Measurements from ENCODE around the gene CACNA1C.

The CACNA1C gene

DNA sequence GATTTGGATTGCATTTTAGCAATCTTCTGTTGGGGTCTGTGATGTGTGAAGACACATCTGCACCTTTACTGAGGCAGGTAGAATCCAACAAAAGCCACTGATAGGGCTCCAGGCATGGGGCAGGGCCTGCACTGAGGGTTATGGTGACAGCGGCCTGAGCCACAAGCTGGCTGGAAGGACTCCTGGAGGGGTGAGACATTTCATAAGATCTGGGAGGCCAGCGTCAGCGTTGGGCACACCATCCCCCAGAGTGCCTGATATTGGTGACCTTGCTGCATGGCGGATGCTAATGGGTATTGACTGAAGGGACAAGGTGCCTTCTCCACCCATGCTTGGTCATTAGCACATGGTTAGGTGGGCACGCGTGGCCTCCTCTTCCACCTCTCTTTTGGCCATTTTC, 187.6 kb downstream of the CACNA1C start:
- no peak for FAIRE-seq
- no peak for DNase-seq (ENCODE audit: insufficient read length, low spot score)

GRCh38 chr12:2240984-2241383, 188.2 kb downstream of the CACNA1C start:
- DNase-seq (ENCODE audit: insufficient read length, low spot score) (no peak), FAIRE-seq (no peak)

More for the DNA sequence above, 187.6 kb downstream of the CACNA1C start:
- TF ChIP-seq CTCF (IDR thresholded peaks at IDR 0.05; ENCODE audit: insufficient read depth, missing control alignments) = no peak

DNA sequence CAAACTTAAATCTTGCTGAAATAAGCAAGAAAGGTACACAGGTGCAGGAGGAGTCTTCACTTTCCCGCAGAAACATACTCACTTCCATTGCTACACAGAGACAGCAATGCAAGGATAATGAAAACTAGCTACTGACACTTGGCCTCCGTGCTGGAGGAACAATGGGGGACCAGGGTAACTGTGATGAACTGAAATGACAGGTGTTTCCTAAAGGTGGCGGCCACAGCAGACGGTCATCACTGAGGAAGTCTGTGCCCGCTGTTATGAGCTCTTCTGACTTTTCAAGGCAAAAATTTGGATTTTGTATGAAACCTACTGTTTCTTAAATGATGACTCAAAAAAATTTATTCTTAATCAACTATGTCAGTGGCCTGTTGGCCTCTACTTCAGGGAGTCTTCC, 189.4 kb downstream of the CACNA1C start:
- DNase-seq (ENCODE audit: insufficient read length, low spot score) (no peak), FAIRE-seq (no peak)
- TF ChIP-seq CTCF (IDR thresholded peaks at IDR 0.05; ENCODE audit: insufficient read depth, missing control alignments) = no peak

More at GRCh38 chr12:2240984-2241383, 188.2 kb downstream of the CACNA1C start:
- no peak for TF ChIP-seq CTCF (IDR thresholded peaks at IDR 0.05; ENCODE audit: insufficient read depth, missing control alignments)

- FAIRE-seq (no peak), DNase-seq (ENCODE audit: insufficient read length, low spot score) (no peak)
- no peak for TF ChIP-seq CTCF (IDR thresholded peaks at IDR 0.05; ENCODE audit: insufficient read depth, missing control alignments)
Measured at GRCh38 chr12:2242816-2243215, 190.0 kb downstream of the CACNA1C start.

GRCh38 chr12:2243275-2243674, 190.5 kb downstream of the CACNA1C start:
- FAIRE-seq (no peak), DNase-seq (ENCODE audit: insufficient read length, low spot score) (no peak)
- no peak for TF ChIP-seq CTCF (IDR thresholded peaks at IDR 0.05; ENCODE audit: insufficient read depth, missing control alignments)

- TF ChIP-seq CTCF (IDR thresholded peaks at IDR 0.05; ENCODE audit: insufficient read depth, missing control alignments) = no peak
- DNase-seq (ENCODE audit: insufficient read length, low spot score) (no peak), FAIRE-seq (no peak)
Measured at GRCh38 chr12:2244013-2244861, 191.4 kb downstream of the CACNA1C start.

GRCh38 chr12:2246358-2246757, 193.6 kb downstream of the CACNA1C start:
- DNase-seq (ENCODE audit: insufficient read length, low spot score) (no peak), FAIRE-seq (no peak)
- no peak for TF ChIP-seq CTCF (IDR thresholded peaks at IDR 0.05; ENCODE audit: insufficient read depth, missing control alignments)

Data from D721Med (cell line).